Cardiac septum (tissue), 1 donor: ENCODE results near the gene DOCK9. TPM values are rescaled to one million over a fixed set of nuclear protein-coding genes. Genes with fewer than 3 reads are reported as not detected.

ENCODE experiments used
- DNase-seq: peaks from one replicate; pipeline ENCODE4 v3.0.0-alpha.2; 2020; ENCODE audit warnings: low spot score
- intact Hi-C: fragments of 100-400 bp; cut with DNase I; formaldehyde crosslinking; loops from one replicate; pipeline ENCODE4 v1.14.0; 2022
- total RNA-seq: library from RNA; stranded (reverse); fragmentation: NEBNext Ultra II Directional; extraction: Animal tissue kit (Norgen Biotek cat#: 25700); gene quantifications from one replicate; pipeline ENCODE4 v1.2.1, GENCODE V29; 2021
- donor health status: DM: no; HTN: no; CAD: no.

The DOCK9 gene
- total RNA-seq, 1 donor from 2014 or later: 30.6 TPM

DNA sequence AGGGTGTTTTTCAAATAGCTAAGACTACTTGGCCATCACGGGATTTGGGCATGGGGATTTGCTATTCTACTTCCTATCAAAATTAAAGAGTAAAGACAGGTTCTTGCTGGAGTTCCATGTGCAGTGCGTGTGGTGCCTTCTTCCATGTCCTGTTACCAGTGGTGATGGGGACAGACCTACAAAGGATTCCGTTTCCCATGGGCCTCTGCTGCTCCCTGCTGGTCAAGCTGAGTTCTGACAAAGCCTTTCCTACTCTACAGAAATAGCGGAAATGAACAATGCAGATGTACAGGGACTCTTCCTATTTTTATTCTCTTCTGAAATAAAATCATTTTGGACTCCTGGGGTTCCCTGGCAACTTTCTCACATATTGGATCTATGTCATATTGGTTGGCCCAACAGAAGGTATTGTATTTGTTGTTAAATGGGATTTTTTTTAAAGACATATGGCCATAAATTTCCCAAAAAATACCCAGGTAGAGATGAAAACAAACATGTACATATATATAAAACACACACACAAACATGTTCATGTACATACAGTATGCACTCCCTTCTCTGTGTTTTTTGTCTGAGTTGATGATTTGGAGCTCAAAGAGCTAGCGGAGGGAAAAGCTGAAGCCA is 134.9 kb downstream of the DOCK9 start:
- intact Hi-C loops: loop anchor here (5.0 to 10.0 kb wide), 3 partner anchors 171 to 398 kb away; no protein-coding TSS in a partner anchor
- peak; percentile 86 for DNase-seq

DNA sequence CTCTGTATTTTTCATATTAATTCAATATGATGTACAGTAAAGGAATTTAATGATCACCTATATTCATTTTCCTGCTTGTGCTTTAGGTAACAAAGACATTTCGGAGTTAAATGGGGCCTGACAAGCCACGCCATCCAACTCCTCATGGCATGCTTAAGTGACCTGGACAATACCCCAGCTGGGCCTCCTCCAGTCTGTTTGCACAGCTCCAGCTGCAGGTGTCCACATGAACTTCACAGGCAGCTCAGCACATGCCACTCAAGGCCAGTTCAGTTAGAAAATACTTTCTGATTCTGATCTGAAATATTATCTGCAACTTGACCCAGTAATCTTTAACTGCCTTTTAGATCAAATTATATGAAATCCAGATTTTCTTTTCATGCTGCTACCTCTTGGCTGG is 135.8 kb downstream of the DOCK9 start:
- intact Hi-C loops: loop anchor here (5.0 to 10.0 kb wide), 3 partner anchors 170 to 397 kb away; no protein-coding TSS in a partner anchor
- DNase-seq: no peak

DNA sequence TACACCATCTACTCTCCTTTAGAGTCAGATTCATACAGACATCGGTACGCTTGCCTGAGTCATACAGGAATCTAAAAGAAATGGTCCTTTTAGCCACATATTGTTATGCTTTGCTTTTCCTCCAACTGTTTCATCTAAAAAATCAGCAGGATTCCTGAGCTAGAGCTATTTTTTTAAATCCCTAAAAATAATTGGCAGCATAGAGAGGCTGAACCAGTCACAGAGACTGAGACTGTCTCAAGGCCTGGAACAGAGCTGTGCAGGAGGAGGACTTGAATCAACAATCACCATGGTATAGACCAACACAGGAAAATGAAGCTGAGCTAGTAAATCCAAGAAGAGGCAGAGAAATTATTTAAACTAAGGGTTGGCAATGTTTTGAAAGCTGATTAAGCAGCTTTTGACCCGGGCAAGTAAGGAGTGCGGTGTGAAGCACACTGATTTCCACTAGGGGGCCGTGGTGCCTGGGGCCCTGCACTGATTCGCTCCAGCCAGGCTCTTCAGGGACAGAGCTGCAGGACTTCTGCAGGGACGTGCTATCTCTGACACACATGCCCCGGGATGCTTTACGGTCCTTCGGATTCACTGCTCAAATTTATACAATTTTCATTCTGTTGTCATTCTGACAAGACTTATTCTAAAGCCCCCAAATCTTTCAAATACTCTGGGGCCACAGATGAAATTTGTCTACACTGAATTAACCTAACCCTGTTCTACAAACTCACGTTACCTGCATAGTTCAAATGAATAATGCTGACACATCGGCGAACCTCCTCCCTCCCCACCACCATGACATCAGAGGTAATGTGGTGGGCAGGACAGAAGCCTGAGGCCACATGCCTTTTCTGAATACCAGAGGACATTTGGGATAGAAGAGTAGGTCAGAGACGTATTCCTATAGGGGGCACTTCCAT is 137.8 kb downstream of the DOCK9 start:
- intact Hi-C loops: loop anchor here (5.0 to 10.0 kb wide), 3 partner anchors 168 to 395 kb away; no protein-coding TSS in a partner anchor
- DNase-seq: no peak

DNA sequence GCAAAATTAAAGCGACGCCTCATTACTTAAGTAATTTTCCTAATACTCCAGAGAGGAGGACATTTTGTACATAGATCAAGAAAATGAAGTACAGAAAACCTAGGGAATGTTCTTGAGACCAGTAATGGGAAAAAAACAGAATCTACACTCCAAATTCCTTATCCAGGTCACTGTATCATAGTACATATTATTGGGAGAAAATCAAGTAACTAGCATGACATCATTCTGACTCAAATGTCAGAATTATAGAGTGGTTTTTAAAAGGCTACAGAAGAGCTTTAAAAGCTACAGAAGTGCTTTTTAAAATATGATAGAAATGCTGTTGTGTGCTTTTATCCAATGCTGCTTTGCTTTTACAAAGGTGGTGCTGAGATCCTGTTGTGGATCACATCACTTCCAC is 139.1 kb downstream of the DOCK9 start:
- no peak for DNase-seq

DNA sequence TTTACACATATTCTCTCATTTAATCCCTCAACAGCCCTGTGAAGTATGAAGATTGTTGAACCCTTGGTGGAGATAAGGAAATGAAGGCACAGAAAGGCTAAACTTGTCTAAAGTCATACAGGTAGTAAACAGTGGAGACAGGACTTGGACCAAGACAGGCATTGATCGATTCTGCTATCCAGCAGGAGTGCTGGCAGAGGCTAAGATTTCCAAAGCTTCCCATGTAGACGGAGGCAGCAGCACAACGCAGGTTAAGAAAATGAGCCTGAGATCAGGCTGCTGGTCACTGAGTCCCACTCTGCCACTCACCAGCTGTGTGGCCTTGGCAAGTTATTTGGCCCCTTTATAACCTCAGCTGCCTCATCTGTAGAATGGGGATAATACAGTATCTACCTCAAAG is 140.0 kb downstream of the DOCK9 start:
- DNase-seq: no peak
- intact Hi-C loops: no loop called here

More for the DNA sequence above, 139.1 kb downstream of the DOCK9 start:
- intact Hi-C loops: no loop called here

DNA sequence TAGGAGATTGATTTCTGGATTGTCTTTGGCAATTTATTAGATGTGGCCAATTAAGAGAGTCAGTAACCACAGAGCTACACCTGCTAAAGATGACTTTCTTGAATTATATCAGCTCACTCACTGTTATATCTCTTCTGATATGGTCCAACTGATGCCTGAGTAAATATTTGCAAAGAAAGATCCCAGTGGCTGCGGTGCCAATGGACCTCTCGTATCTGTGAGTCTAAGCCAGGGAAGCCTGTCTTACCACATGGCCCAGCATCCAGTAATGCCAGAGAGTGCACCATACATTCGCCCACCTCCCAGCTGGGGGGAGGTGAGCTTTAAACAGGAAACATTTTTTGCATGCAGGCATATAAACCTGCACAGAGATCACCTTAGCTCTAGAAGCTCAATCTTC is 142.7 kb downstream of the DOCK9 start:
- intact Hi-C loops: no loop called here
- no peak for DNase-seq

DNA sequence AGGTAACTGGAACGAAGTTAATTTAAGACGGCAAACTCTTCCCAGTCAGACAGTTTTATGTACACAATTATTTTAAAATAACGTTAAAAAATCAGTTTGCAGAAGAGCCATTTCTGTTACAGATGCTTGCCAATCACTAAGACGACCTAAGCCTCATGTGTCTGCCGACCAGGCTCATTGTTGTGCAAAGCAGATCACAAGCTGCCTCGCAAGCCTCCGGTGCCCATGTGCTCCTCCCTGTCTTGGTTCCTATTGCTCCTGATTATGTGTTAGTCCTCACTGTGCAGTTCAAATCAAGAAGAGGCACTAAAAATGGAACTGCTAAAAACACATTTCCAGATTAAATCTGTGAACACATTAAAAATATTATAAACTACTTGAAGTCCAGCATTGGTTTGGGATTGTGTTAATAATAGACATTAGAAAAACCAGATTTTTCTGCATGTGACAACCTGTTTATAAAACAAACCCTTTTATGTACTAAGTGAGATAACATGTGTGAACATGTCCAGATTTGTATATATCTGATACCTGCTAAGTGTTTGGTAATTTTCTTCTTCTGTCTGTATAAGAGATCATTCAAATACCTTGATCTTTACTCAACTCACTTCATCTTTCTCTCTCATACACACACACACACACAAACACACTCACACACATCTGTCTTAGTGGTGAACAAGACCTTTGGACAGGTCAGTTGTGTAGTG is 143.5 kb downstream of the DOCK9 start:
- DNase-seq: no peak
- intact Hi-C loops: no loop called here

DNA sequence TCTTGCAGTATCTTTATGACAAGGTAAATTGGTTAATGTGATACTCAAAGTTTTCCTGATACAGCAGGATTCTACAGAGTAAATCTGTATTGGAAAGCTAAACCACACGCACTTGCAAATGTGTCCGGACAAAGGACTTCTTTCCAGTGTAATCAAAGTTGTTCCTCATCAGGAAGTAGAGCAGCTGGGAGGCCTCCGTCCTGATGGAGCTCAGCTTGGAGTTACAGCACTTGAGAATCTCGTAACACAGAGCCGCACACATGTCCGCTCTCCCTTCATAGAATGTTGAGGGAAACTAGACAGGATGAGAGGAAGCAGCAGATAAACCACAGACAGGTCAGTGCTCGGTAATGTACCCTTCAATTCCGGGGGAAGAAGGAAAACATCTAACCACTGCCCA is 146.6 kb downstream of the DOCK9 start:
- intact Hi-C loops: no loop called here
- no peak for DNase-seq

DNA sequence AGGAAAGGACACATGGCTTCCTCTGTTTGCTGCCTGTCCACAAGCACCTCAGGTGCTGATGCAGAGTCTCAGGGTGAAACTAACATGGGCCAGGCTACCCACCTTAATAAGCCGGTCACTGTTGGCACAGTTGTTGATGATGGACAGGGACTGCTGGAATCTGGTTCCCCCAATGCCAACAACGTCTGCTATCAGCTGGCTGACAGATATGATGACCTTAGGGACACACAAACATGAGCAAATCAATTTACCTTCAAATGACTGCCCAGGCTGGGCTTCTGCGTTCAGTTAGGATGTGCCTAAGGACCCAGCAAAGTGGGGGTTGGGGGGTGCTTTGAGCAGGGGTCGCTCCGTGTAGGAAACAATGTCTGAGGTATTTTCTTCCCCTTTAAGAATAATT is 148.3 kb downstream of the DOCK9 start:
- no peak for DNase-seq
- intact Hi-C loops: loop anchor here (10.0 kb wide), 1 partner anchor 375 kb away; no protein-coding TSS in a partner anchor

DNA sequence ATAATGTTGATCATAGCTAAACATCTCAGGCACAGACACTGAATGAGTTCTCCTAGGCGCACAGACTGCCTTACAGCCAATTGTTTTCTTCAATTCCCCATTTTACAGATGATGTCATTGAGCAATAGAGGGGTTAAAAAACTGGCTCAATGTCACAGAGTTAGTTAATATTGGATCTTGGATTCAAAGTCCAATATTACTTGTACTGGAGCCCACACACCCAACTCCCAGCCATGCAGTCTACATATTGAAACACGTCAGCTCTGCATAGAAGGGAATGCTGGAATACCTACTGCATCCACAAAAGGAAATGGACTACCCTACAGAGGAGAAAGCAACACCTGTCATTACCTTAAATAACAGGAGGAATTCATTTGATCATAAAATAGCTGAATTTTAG is 149.2 kb downstream of the DOCK9 start:
- DNase-seq: no peak
- intact Hi-C loops: loop anchor here (10.0 kb wide), 1 partner anchor 374 kb away; no protein-coding TSS in a partner anchor

DNA sequence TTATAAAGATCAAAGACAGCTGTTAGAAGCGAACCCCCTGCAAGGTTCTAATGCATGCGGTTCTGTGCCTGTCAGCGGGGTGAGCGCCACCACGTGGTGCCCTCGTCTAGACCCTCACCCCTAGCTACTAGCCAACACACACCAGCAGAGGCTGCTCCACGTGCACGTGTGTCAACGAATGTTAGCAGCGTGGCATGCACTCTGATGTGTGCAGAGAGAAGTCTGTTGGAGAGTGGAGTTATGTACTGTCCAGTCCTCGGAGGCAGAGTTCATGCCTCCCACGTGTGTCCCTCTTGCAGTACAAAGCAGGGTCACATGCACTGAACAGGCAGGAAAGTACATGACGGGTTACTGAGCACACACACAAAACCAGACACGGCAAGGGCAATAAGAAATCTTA is 150.4 kb downstream of the DOCK9 start:
- DNase-seq: no peak
- intact Hi-C loops: loop anchor here (10.0 kb wide), 1 partner anchor 373 kb away; no protein-coding TSS in a partner anchor

DNA sequence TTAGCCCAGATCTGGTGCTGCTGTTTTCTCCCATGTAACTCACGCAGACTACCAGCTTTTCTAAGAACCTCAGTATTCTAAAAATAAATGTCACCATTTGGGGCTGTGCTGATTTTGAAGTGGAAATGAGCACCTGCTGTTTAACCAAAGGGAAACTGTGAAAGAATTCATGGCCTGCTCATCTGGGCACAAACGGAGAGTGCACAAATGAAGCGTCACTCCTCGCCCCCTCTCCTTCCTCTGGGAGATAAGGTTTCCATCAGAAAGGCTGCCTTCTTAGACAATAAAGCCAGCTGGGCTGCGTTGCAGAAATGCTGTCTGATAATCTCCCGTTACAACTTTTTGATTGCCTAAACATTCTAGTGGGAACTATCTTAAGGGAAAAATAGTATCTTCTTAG is 151.7 kb downstream of the DOCK9 start:
- DNase-seq: no peak

DNA sequence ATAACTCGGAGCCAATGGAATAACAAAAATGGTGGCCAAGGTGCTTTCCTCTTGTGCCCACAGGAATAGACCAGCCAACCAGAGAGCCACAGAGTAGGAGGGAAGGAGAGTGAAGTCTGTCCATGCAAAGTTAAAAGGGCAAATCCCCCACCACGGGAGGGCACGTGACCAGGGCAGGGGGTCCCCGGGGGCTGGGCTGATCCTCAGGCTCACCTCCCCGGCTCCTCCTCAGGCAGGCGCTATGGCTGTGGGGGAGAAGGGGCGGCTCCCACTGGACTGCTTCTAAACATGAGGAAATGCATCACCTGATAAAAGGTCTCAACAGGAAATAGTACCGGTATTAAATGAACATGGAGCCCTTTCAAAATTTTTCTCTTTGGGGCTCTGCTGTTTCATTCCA is 152.2 kb downstream of the DOCK9 start:
- intact Hi-C loops: loop anchor here (10.0 kb wide), 1 partner anchor 371 kb away; no protein-coding TSS in a partner anchor
- DNase-seq: no peak

More for the DNA sequence above, 151.7 kb downstream of the DOCK9 start:
- intact Hi-C loops: loop anchor here (10.0 kb wide), 1 partner anchor 371 kb away; no protein-coding TSS in a partner anchor

DNA sequence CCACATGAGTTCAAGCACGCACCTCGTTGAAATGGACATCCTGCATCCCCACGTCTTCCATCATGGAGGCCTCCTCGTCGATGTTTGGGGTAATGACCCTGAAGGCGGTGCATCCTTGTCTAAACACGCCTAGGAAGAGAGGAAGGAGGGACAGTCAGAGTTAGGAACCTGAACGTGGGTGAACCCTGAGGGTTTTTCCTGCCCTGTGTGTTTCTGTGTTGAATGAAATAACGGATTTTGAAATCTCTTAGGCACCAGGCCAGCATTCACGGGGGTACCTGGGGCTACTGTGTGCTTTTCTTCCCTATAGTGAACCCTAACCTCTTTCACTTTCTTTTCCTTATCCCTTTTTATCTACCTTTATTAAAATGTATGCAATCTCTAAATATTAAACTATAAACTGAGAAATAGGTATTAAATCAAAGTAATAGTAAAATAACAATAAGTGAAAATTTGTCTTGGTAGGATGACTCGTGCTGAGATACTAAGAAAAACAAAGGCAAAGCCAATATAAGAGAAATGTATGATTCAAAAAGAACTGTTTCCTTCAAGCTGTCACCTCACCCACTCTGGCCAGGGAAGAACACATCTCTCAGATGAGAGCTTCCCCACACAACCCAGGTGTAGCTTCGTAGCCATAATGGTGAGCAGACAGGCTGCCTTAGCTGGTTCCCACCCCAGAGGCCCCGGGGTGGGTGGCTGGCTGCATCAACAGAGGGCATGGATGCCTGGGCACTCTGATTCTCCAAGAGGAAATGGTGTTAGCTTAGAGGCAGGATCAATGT is 153.3 kb downstream of the DOCK9 start:
- no peak for DNase-seq
- intact Hi-C loops: loop anchor here (10.0 kb wide), 1 partner anchor 370 kb away; no protein-coding TSS in a partner anchor

DNA sequence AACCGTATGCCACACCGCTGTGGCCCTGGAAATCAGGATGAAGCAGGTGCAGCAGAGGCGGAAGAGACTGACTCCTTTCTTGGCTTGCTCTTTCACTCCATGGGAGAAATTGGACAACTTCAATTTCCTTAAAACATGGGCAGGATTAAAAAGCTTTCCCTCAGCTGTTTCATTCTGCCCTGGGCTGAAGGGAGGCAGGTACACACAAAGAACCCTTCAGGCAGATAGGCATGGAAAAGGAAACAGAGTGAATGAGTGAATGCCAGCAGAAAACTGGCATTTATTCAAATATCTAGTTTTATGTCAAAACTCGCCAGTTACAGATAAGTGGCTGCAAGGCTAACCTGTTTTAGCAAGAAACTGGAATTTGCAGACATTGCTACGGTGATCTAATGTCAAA is 154.4 kb downstream of the DOCK9 start:
- no peak for DNase-seq
- intact Hi-C loops: loop anchor here (10.0 kb wide), 1 partner anchor 369 kb away; no protein-coding TSS in a partner anchor

DNA sequence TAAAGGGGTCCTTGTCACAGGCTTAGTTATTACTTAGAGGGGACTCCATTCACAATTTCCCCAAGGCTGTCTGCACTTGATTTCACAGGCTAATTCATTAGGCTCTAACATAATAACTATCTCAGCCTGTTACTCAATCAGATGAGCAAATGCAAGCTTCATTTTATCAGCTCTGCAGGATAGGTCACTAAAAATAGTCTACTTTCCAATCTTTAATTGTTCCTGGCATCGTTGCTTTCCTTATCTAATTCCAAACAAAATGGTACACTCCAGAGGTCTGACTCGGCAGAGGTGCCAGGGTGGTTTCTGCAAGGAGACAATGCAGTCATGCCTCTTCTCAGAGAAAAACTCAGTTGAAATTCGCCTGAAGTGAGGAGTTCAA is 155.6 kb downstream of the DOCK9 start:
- DNase-seq: no peak

DNA sequence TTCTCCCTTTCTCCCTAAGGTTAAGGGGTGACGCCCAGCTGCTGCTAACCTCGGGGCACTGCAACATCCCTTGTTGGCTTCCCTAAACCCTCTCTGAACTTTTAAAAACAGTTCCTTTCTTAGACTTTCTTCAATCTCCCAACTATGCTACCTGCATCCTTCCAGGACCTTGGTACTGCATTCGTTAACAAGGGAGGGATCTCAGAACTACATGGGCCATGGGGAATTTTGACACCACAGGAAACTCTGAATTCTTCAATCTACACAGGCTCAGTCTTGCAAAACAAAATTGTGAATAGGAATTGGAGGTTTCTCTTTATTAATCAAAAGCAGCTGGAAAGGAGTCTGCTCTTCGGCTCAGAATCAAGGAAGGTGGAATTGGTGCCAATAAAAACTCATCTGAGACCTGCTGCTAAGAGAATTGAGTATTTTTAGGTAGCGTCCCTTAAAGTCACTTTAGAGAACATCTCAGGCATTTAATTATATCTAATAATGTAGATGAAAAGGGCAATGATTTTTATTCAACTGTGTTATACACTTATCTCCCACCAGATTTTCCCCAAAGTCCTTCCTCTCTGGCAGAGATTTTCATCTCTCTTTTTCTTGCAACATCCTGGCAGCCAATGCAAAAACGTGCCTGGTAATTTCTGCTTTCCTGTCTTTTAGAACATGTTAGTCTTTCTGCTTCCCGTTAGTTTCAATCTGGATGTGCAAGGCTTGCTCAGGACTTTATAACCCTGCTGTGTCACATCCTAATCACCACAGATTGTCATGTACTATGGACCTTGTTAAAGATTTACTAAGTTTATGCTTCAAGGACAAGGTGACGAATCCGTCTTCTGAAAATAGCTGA is 156.3 kb downstream of the DOCK9 start:
- no peak for DNase-seq
- intact Hi-C loops: loop anchor here (10.0 kb wide), 1 partner anchor 367 kb away; no protein-coding TSS in a partner anchor

More for the DNA sequence above, 155.6 kb downstream of the DOCK9 start:
- intact Hi-C loops: loop anchor here (10.0 kb wide), 1 partner anchor 367 kb away; no protein-coding TSS in a partner anchor
